GM21717 (cell line): ENCODE results near the gene STOX1.
"Not testable (repeated sequence)": the region's sequence is repeated elsewhere in the genome, so short reads cannot be mapped to it uniquely, and the experiment has no call there.

ENCODE experiments used
- ATAC-seq: cut with Tn5 transposase; IDR thresholded peaks from one replicate; pipeline ENCODE4 v1.9.1; 2021; ENCODE audit warnings: mild to moderate bottlenecking, moderate library complexity; ENCODE audit not compliant: unreplicated experiment

Gene STOX1

DNA sequence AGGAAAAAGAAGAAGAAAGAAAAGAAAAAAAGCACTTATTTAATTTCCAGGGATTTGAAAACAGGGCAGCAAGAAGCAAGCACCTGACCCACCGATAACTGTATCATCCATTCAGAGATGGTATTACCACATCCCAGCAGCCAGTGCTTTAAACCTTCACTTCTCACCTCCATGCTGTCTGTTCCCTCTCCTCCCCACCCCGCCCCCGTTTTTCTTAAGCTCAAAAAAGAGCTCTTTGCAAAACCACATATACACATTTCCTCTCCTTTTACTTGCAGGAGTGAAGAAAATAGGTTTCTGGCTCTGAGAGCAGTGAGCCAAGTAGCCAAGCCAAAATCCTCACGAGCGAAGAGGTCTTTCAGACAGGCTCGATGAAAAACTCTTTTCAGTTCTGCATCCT is 2.2 kb downstream of the STOX1 start:
- ATAC-seq, result no peak

- ATAC-seq, result no peak
Observed at GRCh38 chr10:68829952-68830351, 2.6 kb downstream of the STOX1 start.

DNA sequence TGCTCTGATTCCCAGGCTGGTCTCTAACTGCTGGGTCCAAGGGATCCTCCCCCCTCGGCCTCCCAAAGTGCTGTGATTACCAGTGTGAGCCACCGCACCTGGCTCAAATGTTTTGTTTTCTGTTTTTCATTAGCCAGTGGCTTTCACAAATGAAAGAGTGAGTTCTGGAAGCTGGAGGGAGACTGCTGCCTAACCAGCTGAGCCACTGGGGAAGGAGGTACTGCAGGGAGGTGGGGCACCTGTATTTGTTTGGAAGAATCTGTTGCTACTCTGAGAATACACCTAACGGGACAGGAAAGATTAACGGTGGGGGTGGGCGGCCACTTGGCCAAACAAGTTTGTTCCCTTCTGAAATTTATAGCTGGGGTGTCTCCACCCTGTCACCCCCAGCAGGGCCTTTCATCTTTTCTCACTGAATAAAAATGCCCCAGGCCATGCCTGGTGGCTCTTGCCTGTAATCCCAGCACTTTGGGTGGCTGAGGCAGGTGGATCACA is 4.7 kb downstream of the STOX1 start:
- ATAC-seq, result no peak

- ATAC-seq, result no peak
Observed at GRCh38 chr10:68832601-68833000, 5.3 kb downstream of the STOX1 start.

DNA sequence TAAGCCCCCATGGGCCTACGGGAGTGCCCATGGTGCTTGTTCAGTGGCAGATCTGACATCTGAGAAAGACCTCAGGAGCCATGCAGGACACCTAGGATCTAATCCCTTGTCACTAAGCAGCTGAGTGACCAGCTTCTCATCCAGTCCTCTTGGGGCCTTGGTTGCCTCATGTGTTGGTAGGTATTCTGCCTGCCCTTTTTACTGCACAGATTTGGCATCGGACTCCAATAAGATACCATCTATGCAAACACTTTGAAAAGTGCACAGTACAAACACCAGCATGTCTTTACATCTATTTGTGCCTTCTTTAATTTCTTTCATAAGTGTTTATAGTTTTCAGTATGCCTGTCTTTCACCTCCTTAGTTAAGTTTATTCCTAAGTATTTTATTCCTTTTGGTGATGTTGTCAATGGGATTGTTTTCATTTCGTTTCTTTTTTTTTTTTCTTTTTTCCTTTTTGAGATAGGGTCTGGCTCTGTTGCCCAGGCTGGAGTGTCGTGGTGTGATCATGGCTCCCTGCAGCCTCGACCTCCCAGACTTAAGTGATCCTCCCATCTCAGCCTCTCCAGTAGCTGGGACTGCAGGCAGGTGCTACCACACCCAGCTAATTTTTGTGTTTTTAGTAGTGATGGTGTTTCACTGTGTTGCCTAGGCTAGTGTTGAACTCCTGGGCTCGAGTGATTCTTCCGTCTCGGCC is 10.4 kb downstream of the STOX1 start:
- no peak for ATAC-seq

GRCh38 chr10:68840650-68841049 is 13.3 kb downstream of the STOX1 start:
- not testable (repeated sequence) for ATAC-seq

- ATAC-seq, result no peak
Observed at GRCh38 chr10:68848281-68848680, 20.9 kb downstream of the STOX1 start.

DNA sequence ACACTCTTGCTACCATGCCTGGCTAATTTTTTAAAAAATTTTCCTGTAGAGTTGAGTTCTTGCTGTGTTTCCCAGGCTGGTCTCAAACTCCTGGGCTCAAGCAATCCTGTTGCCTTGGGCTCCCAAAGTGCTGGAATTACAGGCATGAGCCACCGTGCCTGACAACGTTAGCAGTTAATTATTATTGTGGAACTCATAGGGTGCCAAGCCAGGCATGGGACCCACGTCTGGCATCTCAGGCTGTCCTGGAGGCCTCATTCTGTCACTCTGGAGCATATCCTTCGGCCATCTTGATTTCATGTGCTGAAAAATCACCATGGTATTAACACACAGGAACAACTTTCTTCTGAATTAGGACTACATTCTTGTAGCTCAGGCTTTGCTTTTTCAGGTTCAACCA is 21.5 kb downstream of the STOX1 start:
- no peak for ATAC-seq

DNA sequence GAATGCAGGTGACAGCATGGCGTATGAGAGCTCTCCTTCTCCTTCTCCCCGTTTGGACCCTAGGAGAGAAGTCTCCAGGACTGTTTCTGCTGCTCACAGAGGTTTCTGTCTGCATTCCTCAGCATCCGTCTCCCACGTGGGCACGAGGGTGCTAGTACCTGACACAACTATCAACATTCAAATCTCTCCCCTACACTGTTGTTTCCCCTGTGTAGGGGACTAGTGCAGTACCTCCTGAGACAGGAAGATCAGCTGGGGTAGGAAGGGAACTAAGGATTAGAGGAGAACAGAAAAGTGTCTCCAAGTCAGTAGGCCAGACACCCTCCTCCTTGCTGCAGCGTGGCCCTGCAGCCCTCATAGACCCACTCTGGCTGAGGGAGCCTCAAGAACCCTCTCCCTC is 29.0 kb downstream of the STOX1 start:
- no peak for ATAC-seq

DNA sequence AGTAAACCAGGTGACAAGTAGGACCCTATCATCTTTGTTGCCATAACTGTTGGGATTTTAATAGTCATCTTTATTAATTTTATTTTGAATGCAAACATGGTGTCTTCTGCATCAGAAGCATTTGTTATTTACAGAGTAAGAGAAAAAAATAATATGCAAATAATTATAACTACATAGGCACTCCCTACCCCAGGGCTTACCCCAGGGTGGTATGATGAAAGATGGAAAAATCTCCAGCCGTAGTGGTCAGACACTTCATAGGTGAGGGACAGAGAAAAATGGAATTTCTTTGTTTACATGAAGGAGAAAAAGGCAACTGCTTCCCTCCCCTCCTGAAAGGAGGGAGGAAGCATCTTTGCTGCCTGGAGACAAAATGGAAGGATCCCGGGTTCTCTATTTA is 29.7 kb downstream of the STOX1 start:
- ATAC-seq, result no peak

- no peak for ATAC-seq
Observed at GRCh38 chr10:68861253-68861652, 33.9 kb downstream of the STOX1 start.

DNA sequence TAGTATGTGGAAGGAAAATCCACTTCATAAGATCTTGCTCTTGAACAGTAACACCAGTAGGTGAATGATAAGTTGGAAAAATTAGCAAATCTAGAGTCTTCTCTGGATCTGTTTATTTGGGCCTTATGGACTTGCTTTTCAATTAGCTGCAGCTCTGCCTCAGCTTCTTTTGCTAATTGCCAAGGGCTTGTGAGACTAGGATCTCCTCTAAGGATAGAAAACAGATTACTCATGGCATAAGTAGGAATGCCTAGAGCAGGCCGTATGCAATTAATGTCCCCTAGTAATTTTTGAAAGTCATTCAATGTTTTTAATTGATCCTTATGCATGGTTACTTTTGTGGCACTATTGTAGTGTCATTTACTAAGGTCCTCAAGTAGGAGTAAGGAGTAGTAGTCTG is 37.3 kb downstream of the STOX1 start:
- ATAC-seq, result no peak

DNA sequence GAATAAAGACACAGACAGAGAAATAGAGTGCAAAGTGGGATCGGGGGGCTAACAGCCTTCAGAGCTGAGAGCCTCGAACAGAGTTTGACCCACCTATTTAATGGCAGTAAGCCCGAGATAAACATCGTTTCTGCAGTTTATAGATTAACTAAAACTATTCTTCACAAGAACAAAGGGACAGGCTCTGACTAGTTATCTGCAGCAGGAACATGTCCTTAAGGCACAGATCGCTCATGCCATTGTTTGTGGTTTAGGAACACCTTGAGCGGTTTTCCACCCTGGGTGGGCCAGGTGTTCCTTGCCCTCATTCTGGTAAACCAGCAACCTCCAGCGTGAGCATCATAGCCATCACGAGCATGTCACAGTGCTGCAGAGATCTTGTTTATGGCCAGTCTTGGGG is 40.8 kb downstream of the STOX1 start:
- not testable (repeated sequence) for ATAC-seq

- no peak for ATAC-seq
Observed at GRCh38 chr10:68869623-68870022, 42.3 kb downstream of the STOX1 start.

DNA sequence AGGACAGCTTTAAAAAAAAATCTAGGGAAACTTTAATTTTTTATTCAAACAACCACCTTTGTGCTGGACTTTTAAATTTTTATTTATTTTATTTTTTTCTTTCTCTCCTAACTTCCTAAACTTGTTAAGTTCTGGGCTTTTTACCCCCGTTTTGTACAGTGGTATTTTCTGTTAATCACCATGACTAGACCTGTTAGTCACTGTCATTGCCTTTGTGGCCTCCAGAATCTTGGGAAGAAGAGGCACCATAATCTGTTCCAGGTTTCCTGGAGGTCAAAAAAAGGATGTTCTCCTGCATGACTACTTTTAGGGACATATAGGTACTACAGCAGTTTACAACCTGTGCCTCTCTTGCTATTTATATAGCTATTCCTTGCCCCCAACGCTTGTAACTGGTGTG is 42.7 kb downstream of the STOX1 start:
- no peak for ATAC-seq

DNA sequence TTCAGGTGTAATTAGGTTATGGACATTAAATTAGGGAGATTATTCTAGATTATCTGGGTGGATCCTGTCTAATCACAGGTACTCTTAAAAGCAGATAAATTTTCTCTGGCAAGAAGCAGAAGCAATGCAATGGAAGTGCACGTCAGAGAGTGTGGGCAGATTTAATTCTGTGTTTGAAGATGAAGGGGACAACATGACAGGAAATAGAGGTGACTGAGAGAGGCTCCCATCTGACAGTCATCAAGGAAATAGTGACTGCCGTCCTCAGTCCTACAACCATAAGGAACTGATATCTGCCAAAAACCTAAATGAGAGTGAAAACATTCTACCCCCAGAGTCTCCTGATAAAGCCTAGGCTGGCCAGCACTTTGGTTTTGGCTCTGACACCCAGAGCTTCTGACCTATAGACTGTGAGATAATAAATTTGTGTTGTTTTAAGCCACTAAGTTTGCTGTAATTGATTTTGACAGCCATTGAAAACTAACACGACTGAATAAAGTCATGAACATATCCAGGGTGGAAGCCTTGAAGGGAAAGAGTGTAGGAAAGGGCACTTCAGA is 43.3 kb downstream of the STOX1 start:
- no peak for ATAC-seq

DNA sequence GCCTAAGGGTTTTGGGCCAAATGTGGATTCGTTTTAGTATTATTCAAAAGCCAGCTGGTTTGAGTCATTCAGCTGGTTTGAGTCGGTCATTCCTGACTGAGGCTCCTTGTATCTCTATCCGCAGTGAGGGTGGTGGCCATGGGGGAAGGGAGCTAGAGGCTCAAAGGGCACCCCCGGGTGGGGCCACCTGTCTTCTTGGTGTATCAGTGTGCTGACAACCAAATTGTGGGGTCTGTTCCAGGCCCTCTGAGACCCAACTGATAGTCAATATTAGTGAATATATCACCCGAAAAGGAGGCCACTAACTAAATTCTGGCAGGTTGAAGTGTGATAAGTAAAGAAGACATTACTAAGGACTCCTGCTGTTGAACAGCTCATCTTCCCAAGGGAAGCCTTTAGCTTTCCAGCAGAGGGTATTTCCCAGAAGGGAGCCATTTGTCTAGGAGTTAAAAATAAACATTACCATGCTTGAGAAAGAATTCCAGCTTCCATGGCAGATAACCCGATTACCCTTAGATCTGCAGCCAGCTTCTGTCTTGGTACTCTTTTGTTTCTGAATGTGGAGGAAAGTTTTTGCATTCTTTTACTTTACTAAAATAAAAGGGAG is 43.9 kb downstream of the STOX1 start:
- no peak for ATAC-seq

DNA sequence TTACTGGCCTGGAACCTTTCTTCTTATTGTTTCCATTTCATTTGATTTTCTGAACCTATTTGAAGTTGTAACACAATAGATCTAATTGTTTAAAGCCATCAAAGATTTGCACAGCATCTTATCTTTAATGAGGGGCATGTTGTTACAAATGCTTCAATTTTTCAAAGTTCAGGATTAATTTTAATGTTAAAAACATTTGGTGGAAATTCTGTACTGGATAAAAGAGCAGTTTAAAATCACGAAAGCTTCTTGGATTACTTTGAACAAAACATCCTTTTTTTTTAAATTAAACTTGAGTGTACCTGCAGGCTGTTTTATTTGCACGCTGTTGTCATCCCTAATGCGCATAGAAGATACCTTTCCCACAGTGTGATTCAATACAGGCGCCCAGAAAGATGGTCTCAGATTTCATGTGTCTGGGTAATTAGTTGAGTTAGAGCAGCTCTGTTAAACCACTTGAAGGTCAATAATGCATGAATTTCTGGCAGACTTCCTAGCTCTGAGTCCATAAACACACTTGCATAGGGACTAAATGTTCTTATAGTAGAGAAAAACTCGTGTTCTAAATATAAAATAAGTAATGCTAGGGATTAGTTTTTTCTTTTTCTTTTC is 44.5 kb downstream of the STOX1 start:
- ATAC-seq, result no peak

- ATAC-seq, result no peak
Observed at GRCh38 chr10:68876246-68877138, 49.2 kb downstream of the STOX1 start.

- ATAC-seq, result no peak
Observed at GRCh38 chr10:68877482-68878110, 50.3 kb downstream of the STOX1 start.

DNA sequence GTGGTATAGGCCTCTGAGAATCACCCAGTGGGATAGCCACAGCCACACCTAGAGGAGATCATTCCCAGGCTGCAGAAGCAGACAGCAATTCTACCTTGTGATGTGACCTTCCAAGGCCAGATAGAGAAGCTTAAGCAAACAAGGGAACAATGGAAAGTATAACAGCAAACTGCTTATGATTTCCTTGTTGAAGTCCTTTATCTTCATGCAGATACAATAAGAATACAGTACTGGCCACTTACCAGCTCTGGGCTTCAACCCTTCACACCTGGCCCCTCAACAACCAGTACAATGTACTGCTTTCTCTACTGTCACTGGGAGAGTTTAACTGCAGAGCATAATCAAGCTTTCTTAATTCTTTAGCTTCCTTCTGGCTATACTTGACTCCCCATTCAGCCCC is 51.2 kb downstream of the STOX1 start:
- no peak for ATAC-seq
